Omental fat pad (tissue), 4 donors: ENCODE results near the gene CLCN7. TPM values are rescaled to one million over a fixed set of nuclear protein-coding genes. Genes with fewer than 3 reads are reported as not detected.
"Not testable (repeated sequence)": the region's sequence is repeated elsewhere in the genome, so short reads cannot be mapped to it uniquely, and the experiment has no call there.

Experiments used
- ATAC-seq: fragments of 150-250 bp; one replicate; pipeline ENCODE4 v1.9.1; 2016; ENCODE audit warnings: mild to moderate bottlenecking, moderate library complexity; ENCODE audit not compliant: low FRiP score
- DNase-seq: peaks from one replicate; pipeline ENCODE4 v3.0.0-alpha.2; 2019; ENCODE audit warnings: low spot score
- CTCF ChIP-seq, 3 donors: fragments of 450-650 bp; IDR thresholded peaks; one replicate each; pipeline ENCODE4 v1.5.1; 2016 to 2017; ENCODE audit warnings: antibody characterized with exemption in 3 of 3, mild to moderate bottlenecking in 3 of 3, moderate library complexity in 2 of 3
- total RNA-seq, 4 donors: library from RNA; depleted of rRNA; stranded (reverse); fragments of >200 nt; gene quantifications; one replicate each; pipeline ENCODE4 v1.1.0, GENCODE V29; 2016

The CLCN7 gene
- total RNA-seq, 4 donors from 2014 or later = 42.6 to 62.3 (median 52.2) TPM

GRCh38 chr16:1487395-1488053 lies 12.7 kb upstream of the CLCN7 start:
- ATAC-seq = no peak
- DNase-seq = no peak
- no peak for TF ChIP-seq CTCF (IDR thresholded peaks at IDR 0.05)

DNA sequence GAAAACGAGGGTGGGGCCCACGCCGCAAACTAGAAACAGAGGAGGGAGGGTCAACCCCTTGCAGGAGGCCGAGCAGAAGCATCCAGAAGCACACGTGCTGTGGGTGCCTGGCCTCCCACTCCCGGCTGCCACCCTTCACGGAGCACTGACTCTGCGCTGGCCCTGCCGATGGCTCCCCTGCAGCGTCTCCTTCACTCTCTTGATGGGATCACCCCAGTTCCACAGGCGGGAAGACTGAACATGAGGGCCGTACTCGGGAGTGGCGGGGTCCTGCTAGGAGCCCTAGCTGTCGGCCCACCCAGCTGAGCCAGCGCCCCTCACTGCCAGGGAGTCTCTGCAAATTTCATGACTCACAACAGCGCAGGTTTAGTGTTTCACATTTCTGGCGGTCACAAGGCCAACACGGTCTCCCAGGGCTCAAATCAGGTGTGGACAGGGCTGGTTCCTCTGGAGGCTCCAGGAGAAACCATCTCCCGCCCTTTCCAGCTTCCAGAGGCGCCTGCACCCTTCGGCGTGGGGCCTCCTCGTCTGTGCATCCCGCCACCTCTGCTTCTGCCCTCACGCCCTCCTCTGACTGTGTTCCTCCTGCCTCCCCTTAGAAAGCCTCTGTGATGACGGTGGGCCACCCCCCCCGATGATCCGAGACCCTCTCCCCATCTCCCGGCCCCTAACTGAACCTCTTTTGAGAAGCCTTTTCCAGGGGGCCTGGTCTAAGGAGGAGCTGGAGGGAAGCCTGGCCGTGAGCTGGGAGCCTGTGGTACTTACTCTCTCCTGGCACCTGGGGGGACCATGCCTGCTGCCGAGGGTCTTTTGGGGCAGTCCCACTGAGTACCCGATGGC lies 11.9 kb upstream of the CLCN7 start:
- no peak for ATAC-seq
- DNase-seq = no peak

GRCh38 chr16:1485847-1486496 lies 11.1 kb upstream of the CLCN7 start:
- ATAC-seq (no peak), DNase-seq (no peak)
- TF ChIP-seq CTCF (IDR thresholded peaks at IDR 0.05) = no peak

More for the DNA sequence above, 11.9 kb upstream of the CLCN7 start:
- TF ChIP-seq CTCF (IDR thresholded peaks at IDR 0.05) = no peak

GRCh38 chr16:1481906-1482835 lies 7.3 kb upstream of the CLCN7 start:
- DNase-seq (no peak), ATAC-seq (no peak)
- no peak for TF ChIP-seq CTCF (IDR thresholded peaks at IDR 0.05)

DNA sequence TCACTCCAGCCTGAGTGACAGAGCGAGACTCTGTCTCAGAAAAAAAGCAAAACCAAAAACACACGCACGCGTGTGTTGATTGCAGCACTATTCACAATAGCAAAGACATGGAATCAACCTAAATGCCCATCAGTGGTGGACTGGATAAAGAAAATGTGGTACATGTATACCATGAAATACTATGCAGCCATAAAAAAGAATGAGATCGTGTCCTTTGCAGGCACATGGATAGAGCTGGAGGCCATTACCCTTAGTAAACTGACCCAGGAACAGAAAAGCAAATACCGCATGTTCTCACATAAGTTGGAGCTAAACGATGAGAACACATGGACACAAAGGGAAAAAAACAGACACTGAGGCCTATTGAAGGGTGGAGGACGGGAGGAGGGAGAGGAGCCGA lies 4.1 kb upstream of the CLCN7 start:
- ATAC-seq, DNase-seq: not testable (repeated sequence)

DNA sequence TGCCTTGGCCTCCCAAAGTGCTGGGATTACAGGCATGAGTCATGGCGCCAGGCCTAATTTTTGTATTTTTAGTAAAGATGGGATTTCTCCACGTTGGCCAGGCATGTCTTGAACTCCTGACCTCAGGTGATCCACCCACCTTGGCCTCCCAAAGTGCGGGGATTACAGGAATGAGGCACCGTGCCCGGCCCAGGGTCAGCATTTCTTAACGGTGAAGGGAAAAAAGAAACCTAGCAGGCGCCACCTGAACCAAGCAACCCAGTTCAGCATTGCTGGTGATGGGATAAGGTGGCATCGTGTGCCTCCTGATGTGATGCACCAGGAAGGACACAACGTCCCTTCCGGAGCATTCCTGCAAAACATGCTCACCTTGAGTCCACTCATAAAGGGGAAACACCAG lies 2.2 kb upstream of the CLCN7 start:
- DNase-seq = no peak
- ATAC-seq = no peak

More for the DNA sequence above, 2.2 kb upstream of the CLCN7 start:
- TF ChIP-seq CTCF (IDR thresholded peaks at IDR 0.05) = no peak
